ENCODE data around the gene BMPR2.
"Not testable (repeated sequence)": the region's sequence is repeated elsewhere in the genome, so short reads cannot be mapped to it uniquely, and the experiment has no call there.

BMPR2 gene

DNA sequence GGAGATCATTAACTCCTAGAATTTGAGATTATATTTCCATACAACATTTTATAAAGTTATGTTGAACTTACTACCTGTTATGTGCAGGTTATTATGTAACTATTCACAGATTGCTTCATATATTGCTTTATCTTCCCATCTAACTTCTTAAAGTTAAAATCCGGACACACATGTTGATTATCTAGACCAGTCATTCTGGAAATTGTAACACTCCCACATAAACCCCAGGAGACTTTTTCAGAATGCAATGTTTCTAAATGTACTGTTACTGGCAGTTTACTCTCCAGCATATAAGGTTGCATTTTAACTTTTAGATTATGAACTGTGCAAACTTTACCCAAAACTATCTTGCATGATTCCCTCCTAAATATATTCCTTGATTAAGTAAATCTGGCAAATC is 188.1 kb downstream of the BMPR2 start:
- Histone ChIP-seq H3K9me3 (no peaks in the 10 kb centered on the region), H3K4me1 (ENCODE audit: control insufficient read depth in 1 of 2, insufficient read depth in 1 of 2, low read depth in 1 of 2, low read length in 1 of 2) (peaks cover 0 to 5% of the 10 kb centered on the region in 2 experiments), H3K36me3 (no peaks in the 10 kb centered on the region), H3K27me3 (no peaks in the 10 kb centered on the region), H3K4me3 (ENCODE audit: low read depth in 1 of 2, low read length in 1 of 2) (no peak overlapping the region), H3K27ac (no peak overlapping the region)
- TF ChIP-seq CTCF (IDR thresholded peaks at IDR 0.05), result no peak

- Histone ChIP-seq H3K27me3 (no peaks in the 10 kb centered on the region), H3K27ac (no peak overlapping the region), H3K9me3 (no peaks in the 10 kb centered on the region), H3K4me3 (ENCODE audit: low read depth in 1 of 2, low read length in 1 of 2) (no peak overlapping the region), H3K36me3 (no peaks in the 10 kb centered on the region), H3K4me1 (ENCODE audit: control insufficient read depth in 1 of 2, insufficient read depth in 1 of 2, low read depth in 1 of 2, low read length in 1 of 2) (peaks cover 0 to 5% of the 10 kb centered on the region in 2 experiments)
- no peak for TF ChIP-seq CTCF (IDR thresholded peaks at IDR 0.05)
Measured at GRCh38 chr2:202566286-202566685, 190.2 kb downstream of the BMPR2 start.

DNA sequence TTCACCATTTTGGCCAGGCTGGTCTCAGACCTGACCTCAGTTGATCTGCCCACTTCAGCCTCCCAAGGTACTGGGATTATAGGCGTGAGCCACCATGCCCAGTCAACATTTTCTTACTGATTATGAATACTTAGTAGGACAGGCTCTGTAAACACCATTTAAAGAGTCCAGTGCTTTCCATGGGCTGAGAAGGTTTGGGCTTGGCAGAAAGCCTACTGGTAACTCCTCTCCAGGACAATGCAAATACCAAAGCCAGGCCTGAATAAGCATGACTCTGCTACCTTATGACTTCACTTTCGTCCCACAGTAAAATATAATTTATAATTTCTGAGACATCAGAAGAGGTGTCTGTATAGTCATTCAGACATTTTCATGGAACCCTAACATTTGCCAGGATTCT is 198.4 kb downstream of the BMPR2 start:
- TF ChIP-seq CTCF (IDR thresholded peaks at IDR 0.05), result no peak
- no peaks in the 10 kb centered on the region for H3K9me3 ChIP-seq
- H3K27ac ChIP-seq, result no peak overlapping the region
- H3K27me3 ChIP-seq, result no peaks in the 10 kb centered on the region
- no peak overlapping the region for H3K4me3 ChIP-seq (ENCODE audit: low read depth in 1 of 2, low read length in 1 of 2)
- no peaks in the 10 kb centered on the region for H3K36me3 ChIP-seq
- no peaks in the 10 kb centered on the region for H3K4me1 ChIP-seq (ENCODE audit: control insufficient read depth in 1 of 2, insufficient read depth in 1 of 2, low read depth in 1 of 2, low read length in 1 of 2)

GRCh38 chr2:202575194-202575593 is 199.1 kb downstream of the BMPR2 start:
- not testable (repeated sequence) for H3K36me3 ChIP-seq; H3K27me3 ChIP-seq; H3K9me3 ChIP-seq; H3K4me3 ChIP-seq (ENCODE audit: low read depth in 1 of 2, low read length in 1 of 2); H3K4me1 ChIP-seq (ENCODE audit: control insufficient read depth in 1 of 2, insufficient read depth in 1 of 2, low read depth in 1 of 2, low read length in 1 of 2); H3K27ac ChIP-seq

DNA sequence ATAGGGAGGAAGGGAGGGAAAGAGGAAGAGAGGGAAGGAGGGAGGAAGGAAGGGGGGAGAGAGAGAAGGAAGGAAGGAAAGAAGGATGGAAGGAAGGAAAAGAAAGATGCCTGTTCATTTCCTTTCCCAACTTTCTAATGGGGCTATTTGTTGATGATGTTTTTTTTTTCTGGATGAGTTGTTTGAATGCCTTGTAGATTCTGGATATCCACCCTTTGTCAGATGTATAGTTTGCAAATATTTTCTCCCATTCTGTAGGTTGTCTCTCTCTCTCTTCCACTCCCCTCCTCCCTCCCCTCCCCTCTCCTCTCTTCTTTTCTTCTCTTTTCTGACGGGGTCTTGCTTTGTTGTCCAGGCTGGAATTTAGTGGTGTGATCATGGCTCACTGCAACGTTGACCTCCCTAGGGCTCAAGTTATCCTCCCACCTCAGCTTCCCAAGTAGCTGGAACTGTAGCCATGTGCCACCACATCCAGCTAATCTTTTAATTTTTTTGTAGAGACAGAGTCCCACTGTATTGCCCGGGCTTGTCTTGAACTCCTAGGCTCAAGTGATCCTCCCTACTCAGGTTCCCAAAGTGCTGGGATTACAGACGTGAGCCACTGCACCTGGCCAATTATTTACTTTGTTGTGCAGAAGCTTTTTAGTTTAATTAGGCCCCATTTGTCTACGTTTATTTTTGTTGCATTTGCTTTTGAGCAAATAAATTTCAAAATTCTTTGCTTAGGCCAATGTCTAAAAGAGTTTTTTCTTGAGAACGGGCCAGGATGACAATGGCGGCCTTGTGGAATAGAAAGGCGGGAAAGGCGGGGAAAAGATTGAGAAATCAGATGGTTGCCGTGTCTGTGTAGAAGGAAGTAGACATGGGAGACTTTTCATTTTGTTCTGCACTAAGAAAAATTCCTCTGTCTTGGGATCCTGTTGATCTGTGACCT is 201.4 kb downstream of the BMPR2 start:
- TF ChIP-seq CTCF (IDR thresholded peaks at IDR 0.05), result no peak
- H3K27ac ChIP-seq, result no peak overlapping the region
- H3K4me3 ChIP-seq (ENCODE audit: low read depth in 1 of 2, low read length in 1 of 2), result no peak overlapping the region
- no peaks in the 10 kb centered on the region for H3K27me3 ChIP-seq
- H3K36me3 ChIP-seq, result no peaks in the 10 kb centered on the region
- H3K4me1 ChIP-seq (ENCODE audit: control insufficient read depth in 1 of 2, insufficient read depth in 1 of 2, low read depth in 1 of 2, low read length in 1 of 2), result no peaks in the 10 kb centered on the region
- no peaks in the 10 kb centered on the region for H3K9me3 ChIP-seq

GRCh38 chr2:202582846-202583245 is 206.7 kb downstream of the BMPR2 start:
- not testable (repeated sequence) for H3K9me3 ChIP-seq; H3K36me3 ChIP-seq; H3K4me1 ChIP-seq (ENCODE audit: control insufficient read depth in 1 of 2, insufficient read depth in 1 of 2, low read depth in 1 of 2, low read length in 1 of 2); H3K27ac ChIP-seq; H3K4me3 ChIP-seq (ENCODE audit: low read depth in 1 of 2, low read length in 1 of 2); H3K27me3 ChIP-seq
